GM12878 (cell line): ENCODE measurements around the gene WWTR1. TPM values are rescaled to one million over a fixed set of nuclear protein-coding genes. Genes with fewer than 3 reads are reported as not detected.

Experiments used
- ATAC-seq: fragments of 200-7000 bp; cut with Tn5 transposase; 3 replicates; pipeline ENCODE4 v1.9.1; 2020; ENCODE audit warnings: mild to moderate bottlenecking, moderate library complexity
- BruUV-seq: library from RNA; stranded (reverse); fragments of 400-500 nt; replicated peaks from 2 replicates; lab custom pipeline; 2021; lab: Mats Ljungman, UMichigan
- CTCF ChIA-PET: fragments of 300-600 bp; sonication (Branson Sonifier 250); formaldehyde crosslinking; extraction: SDS; loops from one replicate; lab custom pipeline; 2021; ENCODE audit warnings: inconsistent platforms; lab: Yijun Ruan, JAX
- POLR2A ChIA-PET: fragments of 350-600 bp; formaldehyde crosslinking; extraction: SDS; loops from one replicate; lab custom pipeline; 2021; ENCODE audit warnings: inconsistent platforms; lab: Charles Lee
- RAD21 ChIA-PET: fragments of 300-600 bp; sonication (Branson Sonifier 250); formaldehyde crosslinking; loops from one replicate; lab custom pipeline; 2023; ENCODE audit warnings: antibody characterized with exemption; ENCODE audit not compliant: unreplicated experiment; lab: Charles Lee
- SMC1A ChIA-PET: fragments of 300-600 bp; sonication (Branson Sonifier 250); formaldehyde crosslinking; loops from one replicate; lab custom pipeline; 2023; ENCODE audit not compliant: unreplicated experiment, uncharacterized antibody; lab: Charles Lee
- DNase-seq: peaks from one replicate; pipeline ENCODE4 v3.0.0-alpha.2; 2011; ENCODE audit warnings: low read depth, low spot score
- FAIRE-seq: peaks from 3 replicates; lab custom pipeline; 2011; peaks lifted over from hg19 to GRCh38; lab: Jason Lieb, UNC
- H2AFZ ChIP-seq: 2 replicates; pipeline ENCODE4 v1.6.0; 2011; ENCODE audit warnings: low read depth, low read length, control low read depth; ENCODE audit not compliant: control insufficient read depth
- H3K27ac ChIP-seq: 2 replicates; pipeline ENCODE4 v1.5.1; 2011; ENCODE audit warnings: control low read depth; ENCODE audit not compliant: control insufficient read depth, insufficient read depth
- H3K27me3 ChIP-seq, 2 experiments: replicated peaks in 1 of 2; 2 replicates each; pipeline versions ENCODE4 v1.6.0 to v1.6.1; 2011; ENCODE audit warnings: low read length in 1 of 2; ENCODE audit not compliant: control insufficient read depth in 2 of 2, insufficient read depth in 2 of 2
- H3K36me3 ChIP-seq, 2 experiments: 2 replicates each; pipeline ENCODE4 v1.5.1; 2011; ENCODE audit warnings: low read length in 1 of 2; ENCODE audit not compliant: control insufficient read depth in 2 of 2, insufficient read depth in 2 of 2
- H3K4me1 ChIP-seq: 2 replicates; pipeline ENCODE4 v1.6.1; 2011; ENCODE audit warnings: mild to moderate bottlenecking, low read length, moderate library complexity, mixed read lengths; ENCODE audit not compliant: control insufficient read depth, insufficient read depth
- H3K4me2 ChIP-seq: 2 replicates; pipeline ENCODE4 v1.6.0; 2011; ENCODE audit warnings: control low read depth; ENCODE audit not compliant: control insufficient read depth, insufficient read depth
- H3K4me3 ChIP-seq: fragments of 200-600 bp; sonication (generic); 2 replicates; pipeline ENCODE4 v1.5.1; 2016
- H3K79me2 ChIP-seq: 2 replicates; pipeline ENCODE4 v1.6.0; 2011; ENCODE audit warnings: low read length; ENCODE audit not compliant: control insufficient read depth, insufficient read depth
- H3K9ac ChIP-seq: 2 replicates; pipeline ENCODE4 v1.8.0; 2011; ENCODE audit warnings: low read length, control low read depth, mixed read lengths; ENCODE audit not compliant: control insufficient read depth, insufficient read depth
- H3K9me3 ChIP-seq: replicated peaks from 3 replicates; pipeline ENCODE4 v1.5.1; 2011; ENCODE audit warnings: mild to moderate bottlenecking, low read length; ENCODE audit not compliant: control insufficient read depth, insufficient read depth
- H4K20me1 ChIP-seq: 2 replicates; pipeline ENCODE4 v1.6.0; 2011; ENCODE audit not compliant: control insufficient read depth, insufficient read depth
- BHLHE40 ChIP-seq, 2 experiments: fragments of 450-650 bp in 1 of 2; IDR thresholded peaks; 2 replicates each; pipeline ENCODE4 v1.6.1; 2011 to 2017; ENCODE audit warnings: low read depth in 2 of 2, borderline replicate concordance in 1 of 2, improper control_type of control experiment in 1 of 2, low read length in 1 of 2, mild to moderate bottlenecking in 1 of 2
- BRCA1 ChIP-seq: IDR thresholded peaks from 2 replicates; pipeline ENCODE4 v1.6.1; 2011; ENCODE audit warnings: low read depth, low read length, improper control_type of control experiment
- CREB1 ChIP-seq: IDR thresholded peaks from 2 replicates; pipeline ENCODE4 v1.6.1; 2012; ENCODE audit warnings: low read depth, mild to moderate bottlenecking, inconsistent platforms
- EP300 ChIP-seq, 2 experiments: fragments of 150-350 bp in 1 of 2; IDR thresholded peaks; 2 replicates each; pipeline ENCODE4 v1.6.1; 2011 to 2012; ENCODE audit warnings: low read depth in 2 of 2, low read length in 2 of 2, borderline replicate concordance in 1 of 2, improper control_type of control experiment in 1 of 2, inconsistent platforms in 1 of 2; ENCODE audit not compliant: control insufficient read depth in 1 of 2
- KDM1A ChIP-seq: fragments of 200-600 bp; sonication (generic); IDR thresholded peaks from 2 replicates; pipeline ENCODE4 v1.6.1; 2016; ENCODE audit warnings: borderline replicate concordance
- POLR2AphosphoS2 ChIP-seq: IDR thresholded peaks from 2 replicates; pipeline ENCODE4 v1.6.1; 2011; ENCODE audit warnings: low read depth, mild to moderate bottlenecking, low read length, improper control_type of control experiment, moderate library complexity
- POLR2AphosphoS5 ChIP-seq: IDR thresholded peaks from 2 replicates; pipeline ENCODE4 v1.6.1; 2011; ENCODE audit warnings: mild to moderate bottlenecking, low read length, inconsistent platforms
- POU2F2 ChIP-seq: IDR thresholded peaks from 3 replicates; pipeline ENCODE4 v1.6.1; 2011; ENCODE audit warnings: low read depth, mild to moderate bottlenecking, low read length, borderline replicate concordance
- RCOR1 ChIP-seq: conservative IDR thresholded peaks from 2 replicates; pipeline ENCODE4 v1.6.1; 2012; ENCODE audit warnings: low read depth, low read length, improper control_type of control experiment
- STAT1 ChIP-seq: fragments of 450-650 bp; conservative IDR thresholded peaks from 2 replicates; pipeline ENCODE4 v1.6.1; 2014; ENCODE audit warnings: antibody characterized with exemption, mild to moderate bottlenecking
- TCF12 ChIP-seq: IDR thresholded peaks from 2 replicates; pipeline ENCODE4 v1.6.1; 2011; ENCODE audit warnings: low read depth, mild to moderate bottlenecking, low read length
- TCF3 ChIP-seq: IDR thresholded peaks from 2 replicates; pipeline ENCODE4 v1.6.1; 2012; ENCODE audit warnings: low read depth, mild to moderate bottlenecking, low read length, borderline replicate concordance; ENCODE audit not compliant: insufficient read depth
- ZBED1 ChIP-seq: IDR thresholded peaks from 2 replicates; pipeline ENCODE4 v1.6.1; 2016; ENCODE audit warnings: borderline replicate concordance
- WGBS: methylation state at CpG from one replicate; pipeline ENCODE4 v1.1.6; 2016; ENCODE audit warnings: low lambda C conversion rate; ENCODE audit not compliant: insufficient replicate concordance, insufficient coverage; ENCODE audit errors: missing lambda C conversion rate; 5-methylcytosine and 5-hydroxymethylcytosine counted together
- in situ Hi-C: fragments of 300-500 bp; cut with MboI; formaldehyde crosslinking; loops from 9 replicates; pipeline ENCODE4 v1.14.3; 2018; ENCODE audit warnings: mixed read lengths
- intact Hi-C: fragments of 100-400 bp; cut with micrococcal nuclease; formaldehyde crosslinking; loops from one replicate; pipeline ENCODE4 v1.14.2; 2022; ENCODE audit not compliant: unreplicated experiment
- polyA plus RNA-seq, 11 experiments: library from polyadenylated mRNA; depleted of rRNA in 4 of 11; unstranded in 6 of 11; stranded (reverse) in 5 of 11; fragments of >200 nt; fragmentation: Nextera tagmentation in 4 of 11; fragmentation: Illumina TruSeq in 1 of 11; extraction: Ambion mirVana in 4 of 11; extraction: Trizol in 1 of 11; gene quantifications; 1 replicate in 1 of 11; 2 replicates in 10 of 11; pipeline versions ENCODE4 v1.2.1 to v1.2.3, GENCODE V29; 2011 to 2016; ENCODE audit warnings: inconsistent platforms in 2 of 11, missing spikeins in 2 of 11, low read depth in 1 of 11
- total RNA-seq, 4 experiments: library from RNA; depleted of rRNA in 3 of 4; stranded (reverse); fragments of >200 nt in 3 of 4; fragmentation: Illumina TruSeq in 1 of 4; extraction: Trizol in 1 of 4; gene quantifications; 2 replicates each; pipeline versions ENCODE4 v1.2.1 to v1.2.3, GENCODE V29; 2013 to 2021
- TF ChIP-seq, protein P1 (sequence below): IDR thresholded peaks from 2 replicates; pipeline ENCODE4 v1.6.1; 2012; ENCODE audit warnings: low read depth, low read length, improper control_type of control experiment
- TF ChIP-seq, protein P2 (sequence below): IDR thresholded peaks from 2 replicates; pipeline ENCODE4 v1.6.1; 2012; ENCODE audit warnings: mild to moderate bottlenecking, low read depth, low read length
- TF ChIP-seq, protein P3 (sequence below): IDR thresholded peaks from 2 replicates; pipeline ENCODE4 v1.6.1; 2011; ENCODE audit warnings: low read depth, low read length, improper control_type of control experiment, borderline replicate concordance
- TF ChIP-seq, protein P4 (sequence below): IDR thresholded peaks from 2 replicates; pipeline ENCODE4 v1.6.1; 2012; ENCODE audit warnings: low read depth, low read length, improper control_type of control experiment

The WWTR1 gene
- total and polyA plus RNA-seq, 10 of the 15 experiments (the other 5 are each of a cell fraction or from before 2014, with no cell fraction given), result 2.5 to 18.5 (median 5.8) TPM

DNA sequence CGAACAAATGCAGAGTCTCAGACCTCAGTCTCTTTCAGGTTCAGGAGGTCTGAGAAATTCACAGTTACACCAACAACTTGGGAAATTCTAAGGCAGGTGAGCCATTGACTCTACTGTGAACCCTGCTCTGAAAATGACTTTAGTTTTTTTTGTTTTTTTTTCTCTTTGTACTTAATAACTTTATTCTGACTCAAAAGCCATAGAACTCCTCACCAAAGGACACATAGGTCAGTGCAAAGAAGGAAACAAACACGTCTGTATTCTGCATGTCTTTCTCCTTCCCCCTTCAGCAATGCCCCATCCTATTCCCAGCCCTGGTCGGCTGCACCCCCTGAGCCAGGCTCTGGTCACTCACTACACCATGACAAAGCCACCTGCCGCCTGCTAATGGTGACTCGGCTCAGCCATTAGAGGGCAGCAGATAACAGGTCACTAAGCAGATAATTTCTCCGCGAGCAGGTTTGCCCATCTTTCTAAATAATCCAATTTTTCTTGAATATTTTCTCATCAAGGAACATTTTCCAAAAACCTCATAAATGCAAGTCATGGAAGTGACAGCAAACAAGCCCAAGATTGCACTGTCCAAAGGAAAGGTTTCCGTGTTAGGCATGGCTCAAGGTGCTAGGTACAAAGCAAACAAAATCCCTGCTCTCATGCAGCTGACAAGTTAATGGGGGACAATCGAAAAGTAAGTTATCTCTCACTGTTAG, 145.6 kb downstream of the WWTR1 start:
- Histone ChIP-seq H3K36me3 (no peaks in the 10 kb centered on the region), H3K9ac (no peak overlapping the region), H3K79me2 (no peaks in the 10 kb centered on the region), H3K9me3 (no peaks in the 10 kb centered on the region), H3K4me2 (no peak overlapping the region), H2AFZ (no peak overlapping the region), H3K27me3 (no peaks in the 10 kb centered on the region), H3K4me3 (no peak overlapping the region), H3K4me1 (no peaks in the 10 kb centered on the region; the same call in 1 of the 2 replicates), H3K27ac (no peak overlapping the region), H4K20me1 (no peaks in the 10 kb centered on the region)
- BruUV-seq, result no TSS peak
- RAD21 ChIA-PET, result interaction anchor here (0.7 to 3.8 kb wide), 6 partner anchors 17 to 296 kb away, joined by 3 to 37 read pairs (median 3); no protein-coding TSS in a partner anchor
- CTCF ChIA-PET, result interaction anchor here (0.6 to 11.4 kb wide), 22 partner anchors 10 to 781 kb away, joined by 3 to 222 read pairs (median 4); partner anchors contain the start of gene COMMD2
- intact Hi-C loops (loop anchor here (1.0 kb wide), 3 partner anchors 205 to 259 kb away; partner anchors contain the start of gene COMMD2), in situ Hi-C loops (loop anchor here (25.0 kb wide), 1 partner anchor 675 kb away; no protein-coding TSS in a partner anchor)
- FAIRE-seq, result peak; percentile 93
- DNase-seq, result no peak
- WGBS, result 19% methylated on average over 9 of the region's 9 CpGs
- ATAC-seq, result peak; percentile 92
- POLR2A ChIA-PET, result no interaction called here
- SMC1A ChIA-PET, result interaction anchor here (0.7 to 7.2 kb wide), 11 partner anchors 10 to 397 kb away, joined by 3 to 86 read pairs (median 4); partner anchors contain the start of gene COMMD2
- TF ChIP-seq EP300 (IDR thresholded peaks at IDR 0.05; ENCODE audit: borderline replicate concordance in 1 of 2, control insufficient read depth in 1 of 2, low read depth in 2 of 2, low read length in 2 of 2) (no peak), POU2F2 (no peak), ZBED1 (no peak), POLR2AphosphoS2 (no peak), TCF3 (peak; percentile 66; the same call in 1 of the 2 replicates), TCF12 (peak; percentile 86), STAT1 (no peak), RCOR1 (no peak), POLR2AphosphoS5 (no peak), KDM1A (no peak), CREB1 (no peak), BRCA1 (no peak), BHLHE40 (IDR thresholded peaks at IDR 0.05; ENCODE audit: borderline replicate concordance in 1 of 2, low read depth in 2 of 2, low read length in 1 of 2) (0 out of 4 replicates have a peak, but pooled peaks of 1 of the 2 experiments have one; percentile 31)
- TF ChIP-seq, protein P1, sequence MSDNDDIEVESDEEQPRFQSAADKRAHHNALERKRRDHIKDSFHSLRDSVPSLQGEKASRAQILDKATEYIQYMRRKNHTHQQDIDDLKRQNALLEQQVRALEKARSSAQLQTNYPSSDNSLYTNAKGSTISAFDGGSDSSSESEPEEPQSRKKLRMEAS, result 0 out of 2 replicates have a peak, but pooled peaks have one; percentile 26
- TF ChIP-seq, protein P2, sequence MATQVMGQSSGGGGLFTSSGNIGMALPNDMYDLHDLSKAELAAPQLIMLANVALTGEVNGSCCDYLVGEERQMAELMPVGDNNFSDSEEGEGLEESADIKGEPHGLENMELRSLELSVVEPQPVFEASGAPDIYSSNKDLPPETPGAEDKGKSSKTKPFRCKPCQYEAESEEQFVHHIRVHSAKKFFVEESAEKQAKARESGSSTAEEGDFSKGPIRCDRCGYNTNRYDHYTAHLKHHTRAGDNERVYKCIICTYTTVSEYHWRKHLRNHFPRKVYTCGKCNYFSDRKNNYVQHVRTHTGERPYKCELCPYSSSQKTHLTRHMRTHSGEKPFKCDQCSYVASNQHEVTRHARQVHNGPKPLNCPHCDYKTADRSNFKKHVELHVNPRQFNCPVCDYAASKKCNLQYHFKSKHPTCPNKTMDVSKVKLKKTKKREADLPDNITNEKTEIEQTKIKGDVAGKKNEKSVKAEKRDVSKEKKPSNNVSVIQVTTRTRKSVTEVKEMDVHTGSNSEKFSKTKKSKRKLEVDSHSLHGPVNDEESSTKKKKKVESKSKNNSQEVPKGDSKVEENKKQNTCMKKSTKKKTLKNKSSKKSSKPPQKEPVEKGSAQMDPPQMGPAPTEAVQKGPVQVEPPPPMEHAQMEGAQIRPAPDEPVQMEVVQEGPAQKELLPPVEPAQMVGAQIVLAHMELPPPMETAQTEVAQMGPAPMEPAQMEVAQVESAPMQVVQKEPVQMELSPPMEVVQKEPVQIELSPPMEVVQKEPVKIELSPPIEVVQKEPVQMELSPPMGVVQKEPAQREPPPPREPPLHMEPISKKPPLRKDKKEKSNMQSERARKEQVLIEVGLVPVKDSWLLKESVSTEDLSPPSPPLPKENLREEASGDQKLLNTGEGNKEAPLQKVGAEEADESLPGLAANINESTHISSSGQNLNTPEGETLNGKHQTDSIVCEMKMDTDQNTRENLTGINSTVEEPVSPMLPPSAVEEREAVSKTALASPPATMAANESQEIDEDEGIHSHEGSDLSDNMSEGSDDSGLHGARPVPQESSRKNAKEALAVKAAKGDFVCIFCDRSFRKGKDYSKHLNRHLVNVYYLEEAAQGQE, result no peak
- TF ChIP-seq, protein P3, sequence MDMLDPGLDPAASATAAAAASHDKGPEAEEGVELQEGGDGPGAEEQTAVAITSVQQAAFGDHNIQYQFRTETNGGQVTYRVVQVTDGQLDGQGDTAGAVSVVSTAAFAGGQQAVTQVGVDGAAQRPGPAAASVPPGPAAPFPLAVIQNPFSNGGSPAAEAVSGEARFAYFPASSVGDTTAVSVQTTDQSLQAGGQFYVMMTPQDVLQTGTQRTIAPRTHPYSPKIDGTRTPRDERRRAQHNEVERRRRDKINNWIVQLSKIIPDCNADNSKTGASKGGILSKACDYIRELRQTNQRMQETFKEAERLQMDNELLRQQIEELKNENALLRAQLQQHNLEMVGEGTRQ, result no peak
- TF ChIP-seq, protein P4, sequence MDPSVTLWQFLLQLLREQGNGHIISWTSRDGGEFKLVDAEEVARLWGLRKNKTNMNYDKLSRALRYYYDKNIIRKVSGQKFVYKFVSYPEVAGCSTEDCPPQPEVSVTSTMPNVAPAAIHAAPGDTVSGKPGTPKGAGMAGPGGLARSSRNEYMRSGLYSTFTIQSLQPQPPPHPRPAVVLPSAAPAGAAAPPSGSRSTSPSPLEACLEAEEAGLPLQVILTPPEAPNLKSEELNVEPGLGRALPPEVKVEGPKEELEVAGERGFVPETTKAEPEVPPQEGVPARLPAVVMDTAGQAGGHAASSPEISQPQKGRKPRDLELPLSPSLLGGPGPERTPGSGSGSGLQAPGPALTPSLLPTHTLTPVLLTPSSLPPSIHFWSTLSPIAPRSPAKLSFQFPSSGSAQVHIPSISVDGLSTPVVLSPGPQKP, result no peak
